Lower leg skin (tissue), 3 donors: Measurements from ENCODE around the gene BDH1.
"Not testable (repeated sequence)": the region's sequence is repeated elsewhere in the genome, so short reads cannot be mapped to it uniquely, and the experiment has no call there.

Experiments
- POLR2A ChIP-seq, 2 donors: fragments of 450-650 bp; IDR thresholded peaks; one replicate each; pipeline ENCODE4 v1.6.1; 2016 to 2017; ENCODE audit warnings: antibody characterized with exemption in 2 of 2, mild to moderate bottlenecking in 1 of 2, moderate library complexity in 1 of 2
- TF ChIP-seq, protein P1 (sequence below), 3 donors: fragments of 450-650 bp; IDR thresholded peaks; one replicate each; pipeline ENCODE4 v1.5.1; 2016; ENCODE audit warnings: antibody characterized with exemption in 3 of 3, mild to moderate bottlenecking in 3 of 3, moderate library complexity in 2 of 3

DNA sequence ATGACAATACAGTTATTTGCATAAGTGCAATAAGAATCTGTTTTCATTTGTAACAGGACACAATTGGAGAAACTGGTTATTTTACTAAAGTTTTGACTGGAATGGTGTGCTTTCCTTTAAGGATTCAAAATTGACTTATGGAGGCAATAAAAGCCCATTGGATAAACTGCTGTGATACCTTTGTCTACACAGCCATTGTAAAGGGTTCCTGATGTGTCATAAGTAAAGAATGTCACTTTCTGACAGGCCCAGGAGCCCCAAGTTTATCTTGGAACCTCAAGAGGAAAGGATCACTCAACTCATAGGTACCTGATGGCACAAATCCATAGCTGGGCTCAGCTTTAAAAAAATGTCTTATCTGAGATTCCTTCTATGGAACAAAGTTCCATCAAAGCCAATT, 10.4 kb upstream of the BDH1 start:
- TF ChIP-seq, protein P1, sequence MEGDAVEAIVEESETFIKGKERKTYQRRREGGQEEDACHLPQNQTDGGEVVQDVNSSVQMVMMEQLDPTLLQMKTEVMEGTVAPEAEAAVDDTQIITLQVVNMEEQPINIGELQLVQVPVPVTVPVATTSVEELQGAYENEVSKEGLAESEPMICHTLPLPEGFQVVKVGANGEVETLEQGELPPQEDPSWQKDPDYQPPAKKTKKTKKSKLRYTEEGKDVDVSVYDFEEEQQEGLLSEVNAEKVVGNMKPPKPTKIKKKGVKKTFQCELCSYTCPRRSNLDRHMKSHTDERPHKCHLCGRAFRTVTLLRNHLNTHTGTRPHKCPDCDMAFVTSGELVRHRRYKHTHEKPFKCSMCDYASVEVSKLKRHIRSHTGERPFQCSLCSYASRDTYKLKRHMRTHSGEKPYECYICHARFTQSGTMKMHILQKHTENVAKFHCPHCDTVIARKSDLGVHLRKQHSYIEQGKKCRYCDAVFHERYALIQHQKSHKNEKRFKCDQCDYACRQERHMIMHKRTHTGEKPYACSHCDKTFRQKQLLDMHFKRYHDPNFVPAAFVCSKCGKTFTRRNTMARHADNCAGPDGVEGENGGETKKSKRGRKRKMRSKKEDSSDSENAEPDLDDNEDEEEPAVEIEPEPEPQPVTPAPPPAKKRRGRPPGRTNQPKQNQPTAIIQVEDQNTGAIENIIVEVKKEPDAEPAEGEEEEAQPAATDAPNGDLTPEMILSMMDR (IDR thresholded peaks at IDR 0.05) = not testable (repeated sequence)
- TF ChIP-seq POLR2A (IDR thresholded peaks at IDR 0.05) = not testable (repeated sequence)
